ENCODE measurements around the gene DYNLRB1. TPM values are rescaled to one million over a fixed set of nuclear protein-coding genes. Genes with fewer than 3 reads are reported as not detected.

Gene DYNLRB1
- total RNA-seq, 1 experiment from 2014 or later = 177 TPM

GRCh38 chr20:34535301-34535840 lies 19.1 kb downstream of the DYNLRB1 start:
- intact Hi-C loops (cut with micrococcal nuclease) = no loop called here
- Histone ChIP-seq H3K4me3 (ENCODE audit: low read length) (no peak overlapping the region), H3K27ac (ENCODE audit: low read length) (no peak overlapping the region), H3K36me3 (ENCODE audit: low read depth, low read length) (peaks cover 26% of the 10 kb centered on the region), H3K9me2 (replicated peaks; ENCODE audit: low read length) (no peaks in the 10 kb centered on the region), H3K4me2 (ENCODE audit: low read length) (no peak overlapping the region), H3K79me2 (ENCODE audit: low read length) (no peaks in the 10 kb centered on the region), H3F3A (ENCODE audit: low read length, unreplicated experiment) (no peaks in the 10 kb centered on the region), H3K9me3 (ENCODE audit: low read length) (no peaks in the 10 kb centered on the region), H3K4me1 (ENCODE audit: insufficient read depth, low read length) (no peaks in the 10 kb centered on the region), H3K9ac (ENCODE audit: low read length) (no peak overlapping the region), H3K27me3 (ENCODE audit: low read length) (no peaks in the 10 kb centered on the region), H4K20me1 (ENCODE audit: low read length) (no peaks in the 10 kb centered on the region), H2AFZ (ENCODE audit: low read length) (no peak overlapping the region)
- CTCF ChIA-PET = no interaction called here
- no TSS peak for BruUV-seq (replicated peaks)
- POLR2A ChIA-PET (ENCODE audit: unreplicated experiment) = no interaction called here
- ATAC-seq = no peak
- DNase-seq = no peak
- TF ChIP-seq, protein P1, sequence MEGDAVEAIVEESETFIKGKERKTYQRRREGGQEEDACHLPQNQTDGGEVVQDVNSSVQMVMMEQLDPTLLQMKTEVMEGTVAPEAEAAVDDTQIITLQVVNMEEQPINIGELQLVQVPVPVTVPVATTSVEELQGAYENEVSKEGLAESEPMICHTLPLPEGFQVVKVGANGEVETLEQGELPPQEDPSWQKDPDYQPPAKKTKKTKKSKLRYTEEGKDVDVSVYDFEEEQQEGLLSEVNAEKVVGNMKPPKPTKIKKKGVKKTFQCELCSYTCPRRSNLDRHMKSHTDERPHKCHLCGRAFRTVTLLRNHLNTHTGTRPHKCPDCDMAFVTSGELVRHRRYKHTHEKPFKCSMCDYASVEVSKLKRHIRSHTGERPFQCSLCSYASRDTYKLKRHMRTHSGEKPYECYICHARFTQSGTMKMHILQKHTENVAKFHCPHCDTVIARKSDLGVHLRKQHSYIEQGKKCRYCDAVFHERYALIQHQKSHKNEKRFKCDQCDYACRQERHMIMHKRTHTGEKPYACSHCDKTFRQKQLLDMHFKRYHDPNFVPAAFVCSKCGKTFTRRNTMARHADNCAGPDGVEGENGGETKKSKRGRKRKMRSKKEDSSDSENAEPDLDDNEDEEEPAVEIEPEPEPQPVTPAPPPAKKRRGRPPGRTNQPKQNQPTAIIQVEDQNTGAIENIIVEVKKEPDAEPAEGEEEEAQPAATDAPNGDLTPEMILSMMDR (conservative IDR thresholded peaks at IDR 0.05; ENCODE audit: low read depth, low read length) = no peak
- no peak for TF ChIP-seq EZH2 (IDR thresholded peaks at IDR 0.05; ENCODE audit: low read length, unreplicated experiment)

DNA sequence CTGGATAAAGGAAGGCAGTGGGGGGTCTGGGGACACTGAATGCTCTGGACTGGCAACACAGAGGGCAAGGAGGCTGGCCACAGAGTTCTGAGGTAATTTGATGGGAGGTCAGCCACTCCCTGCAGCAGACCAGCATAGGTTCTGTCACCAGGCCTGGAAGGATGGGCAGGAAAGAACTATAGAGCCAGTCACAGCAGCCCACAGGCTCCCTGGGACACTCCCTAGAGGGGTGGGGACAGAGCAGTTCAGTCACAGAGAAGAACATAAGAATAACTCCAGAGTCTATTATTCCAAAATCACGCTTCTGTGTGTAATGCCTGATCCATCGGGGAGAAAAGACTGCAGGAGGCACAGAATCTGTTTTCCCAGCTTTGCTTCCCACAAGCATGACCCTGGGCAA lies 19.6 kb downstream of the DYNLRB1 start:
- Histone ChIP-seq H3F3A (ENCODE audit: low read length, unreplicated experiment) (no peaks in the 10 kb centered on the region), H3K4me3 (ENCODE audit: low read length) (no peak overlapping the region), H3K4me1 (ENCODE audit: insufficient read depth, low read length) (no peaks in the 10 kb centered on the region), H3K27ac (ENCODE audit: low read length) (no peak overlapping the region), H3K27me3 (ENCODE audit: low read length) (no peaks in the 10 kb centered on the region), H4K20me1 (ENCODE audit: low read length) (no peaks in the 10 kb centered on the region), H2AFZ (ENCODE audit: low read length) (no peak overlapping the region), H3K79me2 (ENCODE audit: low read length) (no peaks in the 10 kb centered on the region), H3K9ac (ENCODE audit: low read length) (no peak overlapping the region), H3K4me2 (ENCODE audit: low read length) (no peak overlapping the region), H3K9me2 (replicated peaks; ENCODE audit: low read length) (no peaks in the 10 kb centered on the region), H3K9me3 (ENCODE audit: low read length) (no peaks in the 10 kb centered on the region), H3K36me3 (ENCODE audit: low read depth, low read length) (peaks cover 23% of the 10 kb centered on the region)
- ChIA-PET POLR2A (ENCODE audit: unreplicated experiment) (no interaction called here), CTCF (no interaction called here)
- intact Hi-C loops (cut with micrococcal nuclease) = no loop called here
- DNase-seq (no peak), ATAC-seq (peak; percentile 36; the same call in 1 of the 2 replicates)
- BruUV-seq (replicated peaks) = TSS peak; percentile 9
- TF ChIP-seq, protein P1 (conservative IDR thresholded peaks at IDR 0.05; ENCODE audit: low read depth, low read length) = no peak
- TF ChIP-seq EZH2phosphoT487 (IDR thresholded peaks at IDR 0.05; ENCODE audit: borderline replicate concordance, low read length) = no peak
- no peak for TF ChIP-seq EZH2 (IDR thresholded peaks at IDR 0.05; ENCODE audit: low read length, unreplicated experiment)

- Histone ChIP-seq H3K9me2 (replicated peaks; ENCODE audit: low read length) (no peaks in the 10 kb centered on the region), H3K4me3 (ENCODE audit: low read length) (no peak overlapping the region), H3K27me3 (ENCODE audit: low read length) (no peaks in the 10 kb centered on the region), H3K9ac (ENCODE audit: low read length) (no peak overlapping the region), H3K4me2 (ENCODE audit: low read length) (no peak overlapping the region), H3K79me2 (ENCODE audit: low read length) (no peaks in the 10 kb centered on the region), H3F3A (ENCODE audit: low read length, unreplicated experiment) (no peaks in the 10 kb centered on the region), H3K9me3 (ENCODE audit: low read length) (no peaks in the 10 kb centered on the region), H2AFZ (ENCODE audit: low read length) (no peak overlapping the region), H4K20me1 (ENCODE audit: low read length) (no peaks in the 10 kb centered on the region), H3K4me1 (ENCODE audit: insufficient read depth, low read length) (no peaks in the 10 kb centered on the region), H3K36me3 (ENCODE audit: low read depth, low read length) (peaks cover 29% of the 10 kb centered on the region), H3K27ac (ENCODE audit: low read length) (no peak overlapping the region)
- BruUV-seq (replicated peaks) = no TSS peak
- ATAC-seq = peak; percentile 52; the same call in 1 of the 2 replicates
- no peak for DNase-seq
- ChIA-PET POLR2A (ENCODE audit: unreplicated experiment) (interaction anchor here (0.6 kb wide), 1 partner anchor 1469 kb away, joined by 3 read pairs; no protein-coding TSS in a partner anchor), CTCF (no interaction called here)
- TF ChIP-seq EZH2 (IDR thresholded peaks at IDR 0.05; ENCODE audit: low read length, unreplicated experiment) (no peak), EZH2phosphoT487 (IDR thresholded peaks at IDR 0.05; ENCODE audit: borderline replicate concordance, low read length) (no peak)
- TF ChIP-seq, protein P1 (conservative IDR thresholded peaks at IDR 0.05; ENCODE audit: low read depth, low read length) = peak; percentile 49
- intact Hi-C loops (cut with micrococcal nuclease) = no loop called here
Observed at GRCh38 chr20:34536798-34537394, 20.7 kb downstream of the DYNLRB1 start.
